Neural progenitor cell (in vitro differentiated cells): Measurements from ENCODE around the gene GIPC2. TPM values are rescaled to one million over a fixed set of nuclear protein-coding genes. Genes with fewer than 3 reads are reported as not detected.

ENCODE experiments used
- DNase-seq: peaks from one replicate; pipeline ENCODE4 v3.0.0-alpha.2; 2016; ENCODE audit warnings: low spot score
- H2AFZ ChIP-seq: fragments of 200-600 bp; sonication (generic); replicated peaks from 2 replicates; pipeline ENCODE4 v1.6.1; 2016; ENCODE audit warnings: antibody characterized with exemption
- H3F3A ChIP-seq: fragments of 200-600 bp; sonication (generic); 2 replicates; pipeline ENCODE4 v1.6.1; 2016; ENCODE audit warnings: antibody characterized with exemption, low read depth
- H3K27ac ChIP-seq: fragments of 200-600 bp; sonication (generic); 2 replicates; pipeline ENCODE4 v1.5.1; 2016; ENCODE audit warnings: mild to moderate bottlenecking
- H3K27me3 ChIP-seq: fragments of 200-600 bp; sonication (generic); 2 replicates; pipeline ENCODE4 v1.6.1; 2016; ENCODE audit warnings: mild to moderate bottlenecking, moderate library complexity
- H3K36me3 ChIP-seq: fragments of 200-600 bp; sonication (generic); 2 replicates; pipeline ENCODE4 v1.5.1; 2016
- H3K4me1 ChIP-seq: fragments of 200-600 bp; sonication (generic); 2 replicates; pipeline ENCODE4 v1.6.1; 2016; ENCODE audit warnings: mixed run types
- H3K4me2 ChIP-seq: fragments of 200-600 bp; sonication (generic); 2 replicates; pipeline ENCODE4 v1.6.1; 2016
- H3K4me3 ChIP-seq: fragments of 200-600 bp; sonication (generic); 2 replicates; pipeline ENCODE4 v1.5.1; 2016
- H3K79me2 ChIP-seq: fragments of 200-600 bp; sonication (generic); 2 replicates; pipeline ENCODE4 v1.6.1; 2016; ENCODE audit warnings: low read depth
- H3K9ac ChIP-seq: fragments of 200-600 bp; sonication (generic); 2 replicates; pipeline ENCODE4 v1.6.1; 2016
- H3K9me3 ChIP-seq: fragments of 200-600 bp; sonication (generic); 2 replicates; pipeline ENCODE4 v1.5.1; 2016; ENCODE audit warnings: low read depth
- H4K20me1 ChIP-seq: fragments of 200-600 bp; sonication (generic); 2 replicates; pipeline ENCODE4 v1.6.1; 2016; ENCODE audit warnings: low read depth
- H3K27ac Mint-ChIP-seq: 3 replicates; pipeline ENCODE4 v1.8.0; 2021; ENCODE audit warnings: mixed read lengths
- H3K27me3 Mint-ChIP-seq: 2 replicates; pipeline ENCODE4 v1.8.0; 2022; ENCODE audit warnings: low read depth, mild to moderate bottlenecking, inconsistent platforms, moderate library complexity, mixed read lengths; ENCODE audit not compliant: insufficient read depth
- H3K36me3 Mint-ChIP-seq: 3 replicates; pipeline ENCODE4 v1.8.0; 2021; ENCODE audit warnings: mixed read lengths
- H3K4me1 Mint-ChIP-seq: 3 replicates; pipeline ENCODE4 v1.8.0; 2021; ENCODE audit warnings: mixed read lengths
- H3K4me3 Mint-ChIP-seq: 3 replicates; pipeline ENCODE4 v1.8.0; 2021; ENCODE audit warnings: mild to moderate bottlenecking, moderate library complexity, mixed read lengths
- H3K9me3 Mint-ChIP-seq: 3 replicates; pipeline ENCODE4 v1.8.0; 2020; ENCODE audit warnings: mixed read lengths
- EZH2 ChIP-seq: fragments of 200-600 bp; sonication (generic); IDR thresholded peaks from 2 replicates; pipeline ENCODE4 v1.6.1; 2017; ENCODE audit warnings: antibody characterized with exemption, mild to moderate bottlenecking, moderate library complexity
- EZH2phosphoT487 ChIP-seq: fragments of 200-600 bp; sonication (generic); IDR thresholded peaks from 2 replicates; pipeline ENCODE4 v1.6.1; 2017; ENCODE audit warnings: antibody characterized with exemption
- total RNA-seq: library from RNA; depleted of rRNA; stranded (reverse); fragments of >200 nt; gene quantifications from 2 replicates; pipeline ENCODE4 v1.2.3, GENCODE V29; 2015; ENCODE audit warnings: low replicate concordance
- TF ChIP-seq, protein P1 (sequence below): fragments of 200-600 bp; sonication (generic); IDR thresholded peaks from 2 replicates; pipeline ENCODE4 v1.5.1; 2017; ENCODE audit warnings: antibody characterized with exemption, mild to moderate bottlenecking

GIPC2 gene
- total RNA-seq, 1 donor from 2014 or later, result not detected

DNA sequence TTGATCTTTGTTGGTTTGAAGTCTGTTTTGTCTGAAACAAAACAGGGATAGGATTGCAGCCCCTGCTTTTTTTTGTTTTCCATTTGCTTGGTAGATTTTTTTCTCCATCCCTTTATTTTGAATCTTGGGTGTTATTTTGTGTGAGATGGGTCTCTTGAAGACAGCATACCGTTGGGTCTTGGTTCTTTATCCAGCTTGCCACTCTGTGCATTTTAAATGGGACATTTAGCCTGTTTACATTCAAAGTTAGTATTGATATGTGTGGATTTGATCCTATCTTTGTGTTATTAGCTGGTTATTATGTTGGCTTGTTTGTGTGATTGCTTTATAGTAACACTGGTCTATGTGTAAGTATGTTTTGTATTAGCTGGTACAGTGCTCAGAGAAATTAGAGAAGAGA lies 40.9 kb downstream of the GIPC2 start:
- H3K4me3 Mint-ChIP-seq, result no peak overlapping the region
- TF ChIP-seq EZH2phosphoT487, result no peak
- no peak for TF ChIP-seq EZH2
- TF ChIP-seq, protein P1, sequence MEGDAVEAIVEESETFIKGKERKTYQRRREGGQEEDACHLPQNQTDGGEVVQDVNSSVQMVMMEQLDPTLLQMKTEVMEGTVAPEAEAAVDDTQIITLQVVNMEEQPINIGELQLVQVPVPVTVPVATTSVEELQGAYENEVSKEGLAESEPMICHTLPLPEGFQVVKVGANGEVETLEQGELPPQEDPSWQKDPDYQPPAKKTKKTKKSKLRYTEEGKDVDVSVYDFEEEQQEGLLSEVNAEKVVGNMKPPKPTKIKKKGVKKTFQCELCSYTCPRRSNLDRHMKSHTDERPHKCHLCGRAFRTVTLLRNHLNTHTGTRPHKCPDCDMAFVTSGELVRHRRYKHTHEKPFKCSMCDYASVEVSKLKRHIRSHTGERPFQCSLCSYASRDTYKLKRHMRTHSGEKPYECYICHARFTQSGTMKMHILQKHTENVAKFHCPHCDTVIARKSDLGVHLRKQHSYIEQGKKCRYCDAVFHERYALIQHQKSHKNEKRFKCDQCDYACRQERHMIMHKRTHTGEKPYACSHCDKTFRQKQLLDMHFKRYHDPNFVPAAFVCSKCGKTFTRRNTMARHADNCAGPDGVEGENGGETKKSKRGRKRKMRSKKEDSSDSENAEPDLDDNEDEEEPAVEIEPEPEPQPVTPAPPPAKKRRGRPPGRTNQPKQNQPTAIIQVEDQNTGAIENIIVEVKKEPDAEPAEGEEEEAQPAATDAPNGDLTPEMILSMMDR, result no peak
- no peak for DNase-seq
- Histone ChIP-seq H3K9me3 (no peaks in the 10 kb centered on the region), H2AFZ (no peak overlapping the region), H4K20me1 (no peaks in the 10 kb centered on the region), H3K79me2 (no peaks in the 10 kb centered on the region), H3K27ac (no peak overlapping the region), H3F3A (no peaks in the 10 kb centered on the region), H3K4me1 (no peaks in the 10 kb centered on the region), H3K36me3 (no peaks in the 10 kb centered on the region), H3K4me3 (no peak overlapping the region), H3K4me2 (no peak overlapping the region), H3K9ac (no peak overlapping the region), H3K27me3 (no peaks in the 10 kb centered on the region)
- peaks cover 2% of the 10 kb centered on the region for H3K27me3 Mint-ChIP-seq
- no peak overlapping the region for H3K27ac Mint-ChIP-seq
- H3K4me1 Mint-ChIP-seq, result no peaks in the 10 kb centered on the region
- peaks cover 11% of the 10 kb centered on the region for H3K9me3 Mint-ChIP-seq
- H3K36me3 Mint-ChIP-seq, result no peaks in the 10 kb centered on the region

DNA sequence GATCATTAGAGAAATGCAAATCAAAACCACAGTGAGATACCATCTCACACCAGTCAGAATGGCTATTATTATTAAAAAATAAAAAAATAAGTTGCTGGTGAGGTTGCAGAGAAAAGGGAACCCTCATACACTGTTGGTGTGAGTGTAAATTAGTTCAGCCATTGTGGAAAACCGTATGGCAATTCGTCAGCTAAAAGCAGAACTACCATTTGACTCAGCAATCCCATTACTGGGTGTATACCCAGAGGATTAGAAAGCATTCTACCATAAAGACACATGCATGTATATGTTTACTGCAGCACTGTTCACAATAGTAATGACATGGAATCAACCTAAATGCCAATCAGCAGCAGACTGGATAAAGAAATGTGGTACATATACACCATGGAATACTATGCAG lies 42.2 kb downstream of the GIPC2 start:
- H3K36me3 Mint-ChIP-seq, result no peaks in the 10 kb centered on the region
- no peak for DNase-seq
- H3K4me1 Mint-ChIP-seq, result no peaks in the 10 kb centered on the region
- no peak overlapping the region for H3K4me3 Mint-ChIP-seq
- no peaks in the 10 kb centered on the region for H3K36me3 ChIP-seq
- H3K27ac Mint-ChIP-seq, result no peak overlapping the region
- H3F3A ChIP-seq, result no peaks in the 10 kb centered on the region
- H3K9me3 Mint-ChIP-seq, result peaks cover 11% of the 10 kb centered on the region
- H3K4me1 ChIP-seq, result no peaks in the 10 kb centered on the region
- no peak overlapping the region for H3K27ac ChIP-seq
- peaks cover 2% of the 10 kb centered on the region for H3K27me3 Mint-ChIP-seq
- no peaks in the 10 kb centered on the region for H3K79me2 ChIP-seq
- H3K9ac ChIP-seq, result no peak overlapping the region
- no peaks in the 10 kb centered on the region for H3K27me3 ChIP-seq
- no peaks in the 10 kb centered on the region for H3K9me3 ChIP-seq
- H2AFZ ChIP-seq, result no peak overlapping the region
- H4K20me1 ChIP-seq, result no peaks in the 10 kb centered on the region
- H3K4me3 ChIP-seq, result no peak overlapping the region
- no peak overlapping the region for H3K4me2 ChIP-seq
- TF ChIP-seq EZH2 (no peak), EZH2phosphoT487 (no peak)
- TF ChIP-seq, protein P1, result no peak

DNA sequence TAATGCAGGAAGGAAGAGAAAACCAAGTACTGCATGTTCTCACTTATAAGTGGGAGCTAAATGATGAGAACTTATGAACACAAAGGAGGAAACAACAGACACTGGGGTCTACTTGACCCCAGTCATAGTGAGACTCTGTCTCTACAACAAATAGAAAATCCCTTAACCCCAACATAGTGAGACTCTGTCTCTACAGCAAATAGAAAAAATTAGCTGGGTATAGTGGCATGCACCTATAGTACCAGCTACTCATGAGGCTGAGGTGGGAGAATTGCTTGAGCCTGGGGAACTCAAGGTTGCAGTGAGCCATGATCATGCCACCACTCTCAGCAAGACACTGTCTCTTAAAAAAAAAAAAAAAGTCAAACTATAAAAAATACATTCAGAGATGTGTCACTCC lies 42.7 kb downstream of the GIPC2 start:
- Mint-ChIP-seq H3K27ac (no peak overlapping the region), H3K4me3 (no peak overlapping the region), H3K9me3 (peaks cover 11% of the 10 kb centered on the region), H3K27me3 (peaks cover 2% of the 10 kb centered on the region), H3K36me3 (no peaks in the 10 kb centered on the region), H3K4me1 (no peaks in the 10 kb centered on the region)
- no peaks in the 10 kb centered on the region for H3K36me3 ChIP-seq
- no peaks in the 10 kb centered on the region for H3K27me3 ChIP-seq
- H3K79me2 ChIP-seq, result no peaks in the 10 kb centered on the region
- H3K9me3 ChIP-seq, result no peaks in the 10 kb centered on the region
- H3K27ac ChIP-seq, result no peak overlapping the region
- TF ChIP-seq EZH2, result no peak
- TF ChIP-seq, protein P1, result no peak
- no peak for TF ChIP-seq EZH2phosphoT487
- H3F3A ChIP-seq, result no peaks in the 10 kb centered on the region
- no peak overlapping the region for H3K9ac ChIP-seq
- H3K4me1 ChIP-seq, result no peaks in the 10 kb centered on the region
- H3K4me2 ChIP-seq, result no peak overlapping the region
- DNase-seq, result no peak
- H3K4me3 ChIP-seq, result no peak overlapping the region
- H2AFZ ChIP-seq, result no peak overlapping the region
- no peaks in the 10 kb centered on the region for H4K20me1 ChIP-seq
